Sigmoid colon (tissue), 4 donors: ENCODE measurements around the gene ABLIM1.

Source experiments
- CTCF ChIP-seq, 4 experiments: fragments of 450-650 bp in 3 of 4; fragments of 200-600 bp in 1 of 4; IDR thresholded peaks; one replicate each; pipeline ENCODE4 v1.5.1; 2016 to 2019; ENCODE audit warnings: antibody characterized with exemption in 4 of 4, mild to moderate bottlenecking in 3 of 4, moderate library complexity in 2 of 4
- EP300 ChIP-seq, 4 donors: sonication (generic); formaldehyde crosslinking; IDR thresholded peaks; one replicate each; pipeline ENCODE4 v1.6.1; 2017; ENCODE audit warnings: antibody characterized with exemption in 4 of 4
- POLR2A ChIP-seq, 2 donors: fragments of 450-650 bp; IDR thresholded peaks; one replicate each; pipeline ENCODE4 v1.6.1; 2016; ENCODE audit warnings: antibody characterized with exemption in 2 of 2, mild to moderate bottlenecking in 2 of 2, moderate library complexity in 2 of 2
- POLR2AphosphoS5 ChIP-seq, 4 donors: sonication (generic); formaldehyde crosslinking; IDR thresholded peaks; one replicate each; pipeline ENCODE4 v1.6.1; 2017; ENCODE audit warnings: antibody characterized with exemption in 4 of 4

GRCh38 chr10:114694752-114695151, 36.7 kb upstream of the ABLIM1 start:
- TF ChIP-seq CTCF (IDR thresholded peaks at IDR 0.05): no peak
- TF ChIP-seq POLR2A (IDR thresholded peaks at IDR 0.05): no peak
- no peak for TF ChIP-seq EP300 (IDR thresholded peaks at IDR 0.05)
- TF ChIP-seq POLR2AphosphoS5 (IDR thresholded peaks at IDR 0.05): no peak
